Stimulated activated CD4-positive, alpha-beta T cell treated with anti-CD3 and anti-CD28 coated beads, Interleukin-15, amount 100 ng/mL, for 48 hours (primary cell): Measurements from ENCODE around the gene LTBP4.
"Not testable (repeated sequence)": the region's sequence is repeated elsewhere in the genome, so short reads cannot be mapped to it uniquely, and the experiment has no call there.

Experiments
- DNase-seq, 2 donors: peaks; one replicate each; pipeline ENCODE4 v3.0.0-alpha.2; 2020; ENCODE audit warnings: low read depth in 2 of 2

LTBP4 gene

GRCh38 chr19:40611900-40612698, 10.9 kb downstream of the LTBP4 start:
- DNase-seq: no peak

GRCh38 chr19:40612831-40613689, 11.9 kb downstream of the LTBP4 start:
- peak; percentile 77 to 86 for DNase-seq

GRCh38 chr19:40613690-40614621, 12.8 kb downstream of the LTBP4 start:
- DNase-seq: peak; percentile 82 to 83

- DNase-seq: peak; percentile 97
These were observed 13.6 kb downstream of the LTBP4 start for GRCh38 chr19:40614622-40615411.

GRCh38 chr19:40616178-40616577, 15.0 kb downstream of the LTBP4 start:
- no peak for DNase-seq

- no peak for DNase-seq
These were observed 15.8 kb downstream of the LTBP4 start for GRCh38 chr19:40616941-40617340.

GRCh38 chr19:40617961-40618360, 16.8 kb downstream of the LTBP4 start:
- DNase-seq: no peak

- no peak for DNase-seq
These were observed 18.4 kb downstream of the LTBP4 start for GRCh38 chr19:40619333-40620160.

- no peak for DNase-seq
These were observed 19.0 kb downstream of the LTBP4 start for GRCh38 chr19:40620161-40620485.

- DNase-seq: no peak
These were observed 20.1 kb downstream of the LTBP4 start for GRCh38 chr19:40621283-40621682.

GRCh38 chr19:40621966-40622772, 21.0 kb downstream of the LTBP4 start:
- no peak for DNase-seq

GRCh38 chr19:40622773-40623075, 21.6 kb downstream of the LTBP4 start:
- DNase-seq: no peak

- DNase-seq: no peak
These were observed 22.5 kb downstream of the LTBP4 start for GRCh38 chr19:40623403-40624251.

GRCh38 chr19:40624369-40625153, 23.4 kb downstream of the LTBP4 start:
- DNase-seq: not testable (repeated sequence)

GRCh38 chr19:40625406-40626120, 24.4 kb downstream of the LTBP4 start:
- DNase-seq: no peak

- DNase-seq: no peak
These were observed 25.7 kb downstream of the LTBP4 start for GRCh38 chr19:40626918-40627317.
